Type B pancreatic cell (in vitro differentiated cells): ENCODE measurements around the gene TMPRSS4. TPM values are rescaled to one million over a fixed set of nuclear protein-coding genes. Genes with fewer than 3 reads are reported as not detected.

ENCODE experiments used
- DNase-seq: peaks from one replicate; pipeline ENCODE4 v3.0.0; 2021; ENCODE audit warnings: mixed read lengths; ENCODE audit not compliant: unreplicated experiment; ENCODE audit errors: extremely low spot score
- H3K27ac Mint-ChIP-seq: 2 replicates; pipeline ENCODE4 v1.8.0; 2021; ENCODE audit warnings: mild to moderate bottlenecking, mixed read lengths
- H3K27me3 Mint-ChIP-seq: 2 replicates; pipeline ENCODE4 v1.8.0; 2021; ENCODE audit warnings: mixed read lengths
- H3K36me3 Mint-ChIP-seq: 2 replicates; pipeline ENCODE4 v1.8.0; 2021; ENCODE audit warnings: mixed read lengths
- H3K4me1 Mint-ChIP-seq: one replicate; pipeline ENCODE4 v1.8.0; 2021; ENCODE audit warnings: mixed read lengths; ENCODE audit not compliant: unreplicated experiment
- H3K4me3 Mint-ChIP-seq: 2 replicates; pipeline ENCODE4 v1.8.0; 2021; ENCODE audit warnings: mild to moderate bottlenecking, mixed read lengths
- H3K9me3 Mint-ChIP-seq: 2 replicates; pipeline ENCODE4 v1.8.0; 2021; ENCODE audit warnings: mixed read lengths
- CTCF ChIP-seq: fragments of 200-600 bp; sonication (generic); conservative IDR thresholded peaks from 2 replicates; pipeline ENCODE4 v1.5.0; 2021; ENCODE audit warnings: antibody characterized with exemption, mild to moderate bottlenecking
- total RNA-seq: library from RNA; stranded (reverse); gene quantifications from 2 replicates; pipeline ENCODE4 v1.2.1, GENCODE V29; 2021; ENCODE audit warnings: low replicate concordance

Gene TMPRSS4
- total RNA-seq, 1 donor from 2014 or later: 33.8 TPM

GRCh38 chr11:118169300-118170140, 92.6 kb downstream of the TMPRSS4 start:
- H3K27me3 Mint-ChIP-seq: peaks cover 67% of the 10 kb centered on the region

GRCh38 chr11:118170231-118170630, 93.4 kb downstream of the TMPRSS4 start:
- Mint-ChIP-seq H3K4me3 (no peak overlapping the region), H3K4me1 (peaks cover 10% of the 10 kb centered on the region), H3K27ac (no peak overlapping the region), H3K36me3 (no peaks in the 10 kb centered on the region), H3K9me3 (no peaks in the 10 kb centered on the region), H3K27me3 (peaks cover 73% of the 10 kb centered on the region)
- TF ChIP-seq CTCF: no peak
- DNase-seq: no peak

More at GRCh38 chr11:118169300-118170140, 92.6 kb downstream of the TMPRSS4 start:
- Mint-ChIP-seq H3K9me3 (no peaks in the 10 kb centered on the region), H3K27ac (no peak overlapping the region), H3K36me3 (no peaks in the 10 kb centered on the region), H3K4me1 (peaks cover 3% of the 10 kb centered on the region), H3K4me3 (no peak overlapping the region)
- TF ChIP-seq CTCF: no peak
- no peak for DNase-seq

- H3K4me1 Mint-ChIP-seq: peaks cover 17% of the 10 kb centered on the region
- no peak overlapping the region for H3K27ac Mint-ChIP-seq
- DNase-seq: no peak
- H3K36me3 Mint-ChIP-seq: no peaks in the 10 kb centered on the region
- H3K9me3 Mint-ChIP-seq: no peaks in the 10 kb centered on the region
- H3K27me3 Mint-ChIP-seq: peaks cover 79% of the 10 kb centered on the region
- no peak for TF ChIP-seq CTCF
- H3K4me3 Mint-ChIP-seq: no peak overlapping the region
Measured at GRCh38 chr11:118170882-118171268, 94.0 kb downstream of the TMPRSS4 start.

Other genes starting within 250 kb of the TMPRSS4 start
- 22.9 and 66.6 TPM in 2 replicates for gene FXYD6, start 200.4 kb upstream of the TMPRSS4 start, total RNA-seq
- gene TMPRSS13, start 147.7 kb upstream of the TMPRSS4 start, total RNA-seq: 6.9 and 22.7 TPM in 2 replicates
- gene IL10RA, start 90.7 kb upstream of the TMPRSS4 start, total RNA-seq: 0.48 and 0.62 TPM in 2 replicates
- gene SMIM35, start 9.9 kb downstream of the TMPRSS4 start, total RNA-seq: 0.17 TPM in 1 of 2 replicates, not detected in the other
- 0.36 and 2.0 TPM in 2 replicates for gene SCN4B, start 75.7 kb downstream of the TMPRSS4 start, total RNA-seq
- 2.8 TPM in 1 of 2 replicates, not detected in the other for gene SCN2B, start 99.6 kb downstream of the TMPRSS4 start, total RNA-seq
- gene JAML, start 147.9 kb downstream of the TMPRSS4 start, total RNA-seq: 0.19 and 0.57 TPM in 2 replicates
- gene MPZL3, start 175.3 kb downstream of the TMPRSS4 start, total RNA-seq: 10.2 and 32.1 TPM in 2 replicates
- gene MPZL2, start 187.2 kb downstream of the TMPRSS4 start, total RNA-seq: 32.7 and 113 TPM in 2 replicates
- not detected in 2 replicates for gene CD3E, start 227.7 kb downstream of the TMPRSS4 start, total RNA-seq